ENCODE results near the gene POLN.
A peak's percentile ranks its signal among the peaks of the same experiment; 100 is the strongest.

The POLN gene

DNA sequence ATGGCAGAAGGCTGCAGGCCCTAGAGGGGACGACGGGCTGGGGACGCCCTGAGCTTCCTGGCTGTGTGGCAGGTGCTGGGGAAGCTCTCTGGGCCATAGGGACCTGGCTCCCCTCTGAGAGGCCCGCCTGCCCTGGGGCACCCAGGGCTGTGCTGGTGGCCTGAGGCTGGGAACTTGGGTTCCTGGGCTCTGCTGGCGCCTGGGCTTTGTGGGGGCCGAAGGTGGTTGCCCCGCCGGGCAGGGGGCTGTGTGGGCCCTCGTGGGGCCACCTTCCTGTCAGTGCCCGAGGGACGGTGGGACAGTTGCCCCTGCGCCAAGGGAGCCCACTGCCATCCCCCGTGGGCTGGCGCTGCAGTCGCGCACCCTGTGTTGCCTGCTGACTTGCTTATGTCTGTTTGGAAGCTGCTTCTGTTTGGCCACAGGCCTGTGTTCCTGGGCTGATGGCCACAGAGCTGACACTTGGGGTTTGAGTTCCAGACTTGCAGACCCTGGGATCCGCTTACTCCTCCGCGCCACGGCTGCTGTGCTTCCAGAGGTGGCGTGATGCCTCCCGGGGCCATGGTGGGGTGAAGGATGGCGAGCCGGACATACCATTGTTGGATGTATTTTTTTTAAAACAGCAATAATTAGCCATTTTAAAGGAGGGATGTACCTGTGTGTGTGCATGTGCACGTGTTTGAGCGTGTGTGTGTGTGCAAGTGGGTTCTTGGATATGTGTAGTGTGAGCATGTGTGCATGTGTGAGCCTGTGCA is 174.3 kb downstream of the POLN start:
- DNase-seq, result no peak

DNA sequence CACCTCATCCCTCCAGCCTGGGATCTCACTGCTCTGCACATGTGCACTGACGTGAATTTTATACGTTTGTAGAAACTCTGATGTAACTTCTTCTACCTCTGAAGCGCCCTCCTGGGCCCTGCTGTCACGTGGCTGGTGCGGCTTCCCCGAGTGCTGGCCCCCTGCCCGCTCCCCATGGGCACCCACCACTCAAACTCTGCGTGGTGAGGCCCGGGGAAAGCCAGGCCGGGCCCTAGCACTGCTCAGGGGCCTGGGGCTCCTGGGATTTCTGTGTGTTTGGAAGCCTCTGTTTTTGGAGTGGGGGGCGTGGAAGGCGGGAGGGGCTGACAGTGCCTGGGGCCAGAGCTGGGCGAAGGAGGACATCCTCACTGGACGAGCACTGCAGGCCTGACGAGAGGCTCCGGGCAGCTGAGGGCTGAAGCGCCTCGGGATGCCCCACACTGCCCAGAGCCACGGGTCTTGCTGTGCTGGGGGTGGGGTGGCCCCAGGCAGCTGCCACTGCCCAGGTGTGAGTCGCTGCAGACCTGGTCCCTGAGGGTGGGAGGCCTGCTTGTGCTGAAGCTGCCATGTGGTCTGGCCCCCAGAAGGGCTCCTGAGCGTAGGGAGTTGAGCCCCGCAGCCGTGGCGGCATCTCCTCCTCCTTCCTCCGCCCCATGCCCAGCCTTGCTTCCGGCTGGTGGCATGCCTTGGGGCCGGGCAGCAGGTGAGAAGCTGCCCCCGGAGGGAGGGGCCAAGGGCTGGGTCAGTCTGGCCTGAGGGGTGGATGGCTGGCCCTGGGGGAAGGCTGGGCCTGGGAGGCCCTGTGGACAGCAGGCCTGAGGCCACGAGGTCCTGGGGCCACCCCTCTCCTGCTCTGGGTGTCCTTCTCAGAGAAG is 175.1 kb downstream of the POLN start:
- no peak for DNase-seq

GRCh38 chr4:2066011-2066551 is 175.8 kb downstream of the POLN start:
- no peak for DNase-seq

DNA sequence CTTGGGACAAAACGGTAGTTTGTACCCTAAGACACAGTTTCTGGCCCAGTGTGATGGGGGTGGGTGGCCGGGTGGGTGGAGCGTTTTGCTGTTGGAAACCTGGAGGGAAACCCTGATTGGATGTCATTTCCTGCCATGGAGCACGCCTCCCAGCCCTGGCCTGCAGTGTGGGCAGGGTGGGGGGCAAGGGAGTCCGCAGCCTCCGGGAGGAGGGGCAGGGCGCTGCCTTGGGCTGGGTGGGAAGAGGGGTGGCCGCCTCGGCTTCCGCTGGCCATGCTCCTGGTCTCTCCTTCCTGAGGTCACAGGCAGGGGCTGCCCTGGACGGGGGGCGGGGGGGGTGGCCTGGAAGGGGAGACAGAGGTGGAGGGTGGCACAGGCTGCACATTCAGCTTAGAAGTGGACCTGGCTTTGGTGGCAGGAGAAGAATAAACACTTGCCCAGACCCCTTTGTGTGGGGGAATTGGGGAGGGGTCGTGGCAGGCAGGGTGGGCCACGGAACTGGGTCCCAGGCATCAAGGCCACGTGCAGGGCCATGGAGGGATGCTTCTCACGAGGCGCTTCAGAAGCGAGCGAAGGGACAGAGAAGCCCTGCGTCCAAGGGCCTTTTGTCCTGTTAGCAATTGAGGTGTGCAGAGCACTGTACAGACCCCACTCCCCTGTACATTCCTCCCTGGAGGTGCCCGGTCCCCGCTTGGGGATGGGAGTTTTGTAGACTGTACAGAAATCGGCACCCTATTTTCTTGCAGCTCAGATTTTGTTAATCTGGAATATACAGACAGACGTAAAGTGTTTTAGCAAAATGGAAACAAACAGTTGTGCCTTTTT is 176.6 kb downstream of the POLN start:
- no peak for DNase-seq

DNA sequence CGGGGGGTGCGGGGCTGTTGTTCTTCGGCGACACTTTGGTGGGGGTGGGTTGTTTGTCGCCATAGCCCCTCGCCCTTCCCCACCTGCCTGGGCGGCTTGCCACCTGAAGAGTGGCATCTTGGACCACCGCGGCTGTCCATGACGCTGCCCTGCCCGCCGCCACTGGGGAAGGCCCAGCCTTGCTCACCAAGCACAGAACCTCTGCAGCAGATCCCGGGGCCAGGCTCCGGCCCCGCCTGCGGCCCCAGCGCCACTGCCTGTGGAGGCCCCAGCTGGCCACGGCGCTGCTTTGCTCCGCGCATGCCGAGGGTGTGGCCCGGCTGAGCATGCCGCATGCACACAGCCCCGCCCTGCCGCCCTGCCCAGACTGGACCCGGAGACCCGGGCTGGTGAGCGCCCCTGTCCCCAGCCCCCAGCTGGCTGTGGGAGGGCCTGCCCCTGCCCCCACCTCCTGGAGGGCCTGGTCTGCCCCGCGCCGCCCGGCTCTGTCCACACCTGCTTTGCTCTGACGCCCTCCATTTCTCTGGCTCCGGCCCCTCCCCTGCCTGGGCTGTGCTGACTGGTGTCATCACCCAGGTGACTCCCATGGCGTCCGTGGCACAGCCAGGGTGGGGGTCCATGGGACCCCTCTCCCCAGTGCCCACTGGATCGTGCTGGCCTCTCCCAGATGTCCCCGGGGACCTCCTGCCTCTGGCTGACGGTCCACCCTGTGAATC is 177.5 kb downstream of the POLN start:
- DNase-seq, result no peak

- DNase-seq, result no peak
Measured at GRCh38 chr4:2063557-2064275, 178.2 kb downstream of the POLN start.

DNA sequence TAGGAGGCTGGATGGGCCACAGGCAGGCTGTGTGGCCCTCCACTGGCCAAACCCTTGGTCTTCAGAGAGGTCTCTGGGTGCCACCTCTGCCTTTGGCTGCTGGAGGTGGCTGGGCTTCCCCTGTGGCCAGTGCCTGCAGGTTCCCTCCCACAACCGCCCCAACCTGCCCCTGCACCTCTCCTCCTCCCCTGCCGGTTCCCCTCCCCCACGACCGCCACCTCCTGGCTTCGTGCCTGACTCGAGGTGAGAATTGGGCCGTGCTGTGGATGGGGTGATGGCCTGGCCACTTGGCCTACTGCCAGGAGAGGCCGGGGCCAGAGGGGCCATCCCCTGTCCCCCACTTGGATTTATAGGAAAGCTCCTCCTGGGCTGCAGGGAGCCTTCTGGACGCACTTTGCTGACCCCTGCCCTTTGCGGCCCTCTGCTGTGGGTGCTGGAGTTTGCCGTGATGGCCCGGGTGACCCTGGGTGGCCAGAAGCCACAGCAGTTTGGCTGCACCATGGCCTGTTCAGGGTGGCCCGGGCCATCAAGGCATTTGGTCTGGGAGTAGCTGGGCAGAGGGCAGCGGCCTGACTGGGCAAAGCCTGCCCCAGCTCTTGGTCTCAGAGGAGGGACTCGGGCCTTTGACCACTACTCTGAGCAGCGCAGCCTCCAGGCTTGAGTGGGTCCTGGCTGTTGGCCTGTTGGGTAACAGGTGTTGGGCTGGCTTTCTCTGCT is 179.0 kb downstream of the POLN start:
- DNase-seq, result no peak

- no peak for DNase-seq
Measured at GRCh38 chr4:2062168-2062807, 179.6 kb downstream of the POLN start.

DNA sequence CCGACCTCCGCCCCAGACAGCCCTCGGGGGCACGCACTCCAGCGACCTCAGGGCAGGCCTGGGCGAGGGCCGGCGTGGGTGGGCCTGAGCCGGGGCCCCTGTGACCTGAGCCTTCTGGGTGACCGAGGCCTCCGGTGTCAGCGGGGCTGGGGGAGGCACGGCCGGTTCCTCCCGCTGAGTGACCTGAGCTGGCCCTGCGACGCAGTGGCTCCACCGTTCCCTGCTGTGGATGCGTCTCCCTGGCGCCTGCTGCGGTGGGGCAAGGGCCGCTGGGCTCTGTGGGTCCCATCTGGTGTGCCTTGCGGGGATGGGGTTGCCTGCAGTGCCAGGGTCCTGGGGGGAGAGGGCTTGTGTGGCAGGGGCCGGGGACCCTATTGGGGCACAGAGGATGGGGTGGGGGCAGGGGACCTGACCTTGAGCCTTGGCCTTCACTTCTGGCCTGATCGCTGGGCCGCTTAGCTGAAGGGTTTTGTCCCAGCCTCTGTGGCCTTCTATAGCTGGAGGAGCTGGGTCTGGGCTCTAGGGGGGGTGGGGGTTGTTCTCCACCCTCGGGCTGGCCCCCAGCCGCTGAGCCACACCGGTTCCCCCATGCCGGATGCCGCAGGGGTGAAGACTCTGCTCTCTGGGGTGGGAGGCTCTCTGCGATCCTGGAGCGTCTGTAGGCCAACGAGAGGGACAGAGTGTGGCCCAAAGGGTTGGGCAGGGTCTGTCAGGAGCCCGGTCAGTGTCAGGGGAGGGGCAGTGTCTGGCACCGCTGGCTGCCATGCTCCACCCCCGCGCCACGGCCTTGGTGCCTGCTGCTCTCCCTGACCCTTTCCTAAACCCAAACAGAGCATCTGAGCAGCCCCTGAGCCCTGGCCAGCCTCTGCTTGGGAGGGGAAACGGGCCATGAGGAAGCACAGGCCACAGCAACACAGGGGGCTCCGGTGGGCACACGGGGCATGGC is 180.5 kb downstream of the POLN start:
- DNase-seq, result no peak

- no peak for DNase-seq
Measured at GRCh38 chr4:2060611-2061185, 181.2 kb downstream of the POLN start.

GRCh38 chr4:2059726-2060602 is 182.0 kb downstream of the POLN start:
- DNase-seq, result peak; percentile 43

DNA sequence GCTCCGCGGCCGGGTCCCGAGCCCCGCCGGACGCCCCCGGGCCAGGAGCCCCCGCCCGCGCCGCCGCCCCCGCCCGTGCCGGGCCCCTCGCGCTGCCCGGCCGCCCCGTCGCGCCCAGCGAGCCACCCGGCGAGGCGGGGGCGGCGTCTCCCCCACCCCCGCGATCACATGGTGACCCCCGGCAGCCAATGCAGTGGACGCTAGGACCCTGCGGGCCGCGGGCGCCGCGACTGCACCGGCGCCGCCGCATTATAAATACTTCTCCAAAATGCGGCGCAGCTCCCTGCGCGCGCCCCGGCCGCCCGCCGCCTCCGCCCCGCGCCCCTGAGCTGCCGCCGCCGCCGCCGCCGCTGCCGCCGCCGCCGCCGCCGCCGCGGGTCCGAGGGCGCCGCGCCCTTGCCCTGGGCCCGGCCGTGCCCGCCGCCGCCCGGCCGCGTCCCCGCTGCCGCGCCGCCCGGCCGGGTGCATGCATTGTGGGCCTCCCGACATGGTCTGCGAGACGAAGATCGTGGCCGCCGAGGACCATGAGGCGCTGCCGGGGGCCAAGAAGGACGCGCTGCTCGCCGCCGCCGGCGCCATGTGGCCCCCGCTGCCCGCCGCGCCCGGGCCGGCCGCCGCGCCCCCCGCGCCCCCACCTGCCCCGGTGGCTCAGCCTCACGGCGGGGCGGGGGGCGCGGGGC is 182.7 kb downstream of the POLN start, which contains the start of gene NAT8L:
Gene NAT8L, plus strand, starts transcription at position 282 of the 680 bp plus-strand sequence. Its CDS starts 185 bp downstream, at position 467.
- peak; percentile 35 for DNase-seq

DNA sequence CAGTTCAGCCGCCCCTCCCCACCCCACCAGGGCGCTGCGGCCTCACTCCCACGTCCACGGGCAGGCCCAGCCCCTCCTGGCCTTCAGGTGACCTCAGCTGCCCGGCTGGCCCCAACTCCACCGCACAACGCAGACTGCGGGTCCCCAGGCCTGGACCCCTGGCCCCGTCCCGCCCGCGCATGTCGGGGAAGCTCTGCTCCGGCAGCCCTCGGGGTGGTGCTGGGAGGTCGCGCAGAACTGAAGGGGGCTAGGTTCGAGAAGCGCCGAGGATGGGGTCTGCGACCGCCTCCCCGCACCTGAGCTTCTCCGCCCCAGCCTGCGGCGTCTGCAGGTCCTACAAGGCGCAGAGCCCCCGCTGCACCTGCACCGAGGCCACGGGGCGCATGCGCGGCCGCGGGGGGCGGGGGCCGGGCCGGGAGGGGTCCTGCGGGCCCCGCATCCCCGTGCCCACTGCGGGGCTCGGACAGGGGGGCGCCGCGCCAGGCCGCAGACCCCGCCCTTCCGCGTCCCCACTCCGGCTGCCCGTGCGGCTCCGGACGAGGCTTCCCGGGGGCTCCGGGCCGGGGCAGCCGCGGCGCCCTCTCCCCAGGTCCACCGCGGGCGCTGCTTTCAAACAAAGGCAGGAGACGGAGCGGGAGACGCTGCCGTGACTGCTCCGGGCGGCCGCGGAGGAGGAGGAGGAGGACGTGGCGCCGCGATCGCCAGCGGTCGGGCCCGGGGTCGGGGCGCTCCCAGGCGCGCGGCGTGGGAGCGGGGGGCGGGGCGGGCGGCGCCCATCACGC is 183.5 kb downstream of the POLN start:
- peak; percentile 39 for DNase-seq

DNA sequence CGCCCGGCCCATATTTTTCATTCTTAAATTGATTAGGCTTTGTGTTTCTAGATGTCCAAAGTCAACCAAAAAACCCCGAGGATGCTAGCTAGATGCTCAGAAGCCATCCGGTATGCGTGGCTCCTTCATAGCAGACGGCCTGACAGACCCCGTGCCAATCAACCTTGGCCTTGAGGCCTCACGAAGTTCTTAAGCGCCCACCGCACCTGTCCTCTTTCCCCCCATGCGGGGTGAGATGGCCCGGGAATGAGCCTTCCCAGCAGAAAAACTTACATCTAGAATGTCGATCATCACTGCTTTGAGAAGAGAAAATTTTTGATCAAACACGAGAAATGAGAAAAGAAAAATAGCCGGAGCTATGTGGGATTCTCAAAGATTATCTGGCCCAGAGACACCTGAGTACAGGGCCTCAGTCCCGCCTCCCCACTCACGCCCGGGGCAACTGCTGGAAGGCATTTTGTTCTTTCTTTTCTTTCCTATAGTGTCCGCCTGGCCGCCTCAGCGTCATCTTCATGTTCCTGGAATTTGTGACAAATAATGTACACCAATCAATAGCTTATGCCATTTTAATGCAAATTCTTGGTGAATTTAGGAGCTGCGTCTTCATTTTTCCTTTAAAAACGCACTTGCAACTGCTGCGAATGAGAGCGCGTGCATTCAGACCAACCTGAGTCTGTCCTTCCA is 184.4 kb downstream of the POLN start:
- DNase-seq, result no peak

GRCh38 chr4:2054217-2054616 is 187.7 kb downstream of the POLN start:
- no peak for DNase-seq

DNA sequence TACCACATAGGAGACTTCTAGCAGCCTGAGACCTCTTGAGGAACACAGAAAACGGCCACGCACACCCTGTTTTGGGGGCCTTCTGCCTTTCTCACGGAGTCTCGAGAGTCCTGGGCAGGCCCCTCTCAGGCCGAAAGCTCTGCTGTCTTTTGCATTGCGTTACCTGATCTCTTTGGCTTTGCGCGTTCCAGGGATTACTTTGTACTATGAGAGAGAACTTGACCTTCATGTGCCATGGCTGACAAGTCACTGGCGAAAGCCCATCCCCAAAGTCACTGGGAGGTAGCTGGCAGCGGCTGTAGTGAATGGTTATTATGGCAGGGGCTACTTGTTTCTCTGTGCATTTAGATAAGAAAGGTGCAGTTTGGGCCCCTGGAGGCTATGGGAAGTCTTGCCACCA is 190.8 kb downstream of the POLN start:
- no peak for DNase-seq
